ELR (cell line): Measurements from ENCODE around the gene SLC39A11.

Experiments
- DNase-seq: peaks from one replicate; pipeline ENCODE4 v3.0.0-alpha.2; 2015; ENCODE audit warnings: low read depth

Gene SLC39A11

DNA sequence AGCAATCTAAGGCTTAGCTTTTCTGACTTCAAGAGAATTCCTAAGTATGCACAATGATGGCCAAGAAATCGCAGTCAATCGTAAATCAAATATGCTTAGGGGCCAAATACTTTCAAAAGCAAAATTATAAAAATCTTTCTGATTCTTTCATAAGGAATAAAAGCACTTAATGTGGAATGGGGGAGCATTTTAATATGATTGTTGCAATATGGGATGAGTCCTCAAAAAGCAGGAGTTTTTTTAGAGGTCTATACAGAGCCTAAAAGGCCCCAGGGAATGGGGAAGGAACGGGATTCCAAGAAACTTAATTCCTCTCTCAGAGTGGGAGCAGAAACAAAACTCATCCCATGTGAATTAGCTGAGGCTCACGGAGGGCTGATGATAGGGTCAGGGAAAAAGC, 14.7 kb upstream of the SLC39A11 start:
- DNase-seq = no peak

DNA sequence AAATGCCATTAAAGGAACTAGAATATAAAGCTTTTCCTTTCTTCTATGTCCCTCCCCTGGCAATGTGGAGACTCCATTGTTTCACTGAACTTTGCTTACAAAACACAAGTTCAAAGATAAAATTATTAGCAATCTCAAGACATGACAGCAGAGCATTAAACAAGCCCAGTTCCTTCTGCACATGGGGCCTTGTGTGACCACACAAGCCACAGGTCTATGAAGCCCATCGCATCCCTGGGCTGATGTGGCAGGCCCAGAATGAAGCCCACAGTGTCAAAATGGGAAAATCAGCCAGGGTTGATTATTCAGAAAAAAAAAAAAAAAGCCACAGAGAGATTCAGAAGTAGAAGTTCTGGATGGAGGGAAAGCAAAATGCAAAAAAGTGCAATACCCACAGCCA, 12.9 kb upstream of the SLC39A11 start:
- DNase-seq = no peak

DNA sequence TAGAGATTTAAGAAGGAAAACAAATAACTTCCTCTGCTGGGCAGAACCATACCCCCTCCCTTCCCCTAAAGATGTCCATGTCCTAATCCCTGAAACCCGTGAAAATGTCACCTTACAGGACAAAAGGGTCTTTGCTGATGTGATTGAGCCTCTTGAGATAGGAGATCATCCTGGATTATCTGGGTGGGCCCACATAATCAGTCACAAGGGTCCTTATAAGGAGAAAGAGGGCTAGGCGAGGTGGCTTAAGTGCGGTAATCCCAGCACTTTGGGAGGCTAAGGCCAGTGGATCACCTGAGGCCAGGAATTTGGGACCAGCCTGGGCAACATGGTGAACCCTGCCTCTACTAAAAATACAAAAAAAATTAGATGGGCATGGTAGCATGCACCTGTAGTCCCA, 12.0 kb upstream of the SLC39A11 start:
- no peak for DNase-seq

DNA sequence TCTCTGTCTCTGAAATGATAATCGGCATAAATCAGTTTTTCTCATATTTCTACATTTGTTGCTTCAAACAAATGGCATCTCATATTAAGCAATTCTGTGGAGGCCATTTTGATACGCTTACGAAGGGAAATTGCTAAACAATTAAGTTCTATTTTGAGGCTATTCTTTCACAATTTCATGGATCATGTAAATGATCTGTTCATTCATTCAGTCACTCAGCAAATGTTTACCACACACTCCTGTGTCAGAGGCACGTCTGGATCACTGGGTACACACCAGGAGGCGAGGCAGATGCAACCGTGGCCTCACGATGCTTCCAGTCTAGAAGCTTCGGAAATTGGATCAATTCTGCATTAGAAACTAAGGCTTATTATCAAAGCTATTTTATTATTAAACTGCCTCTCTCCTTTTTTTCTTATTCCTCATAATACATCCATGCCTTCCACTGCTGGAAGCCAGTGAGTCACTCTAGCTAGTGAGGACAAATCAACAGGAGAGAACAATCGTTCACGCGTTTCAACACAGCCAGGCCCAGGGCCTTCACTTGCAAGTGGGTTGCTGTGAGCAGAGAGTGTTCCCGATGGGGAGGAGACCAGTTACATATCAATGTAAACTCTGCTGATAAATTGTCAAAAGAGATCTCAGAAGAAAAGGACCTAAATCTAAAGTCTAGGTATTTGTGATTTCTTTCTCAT, 11.3 kb upstream of the SLC39A11 start:
- DNase-seq = no peak

DNA sequence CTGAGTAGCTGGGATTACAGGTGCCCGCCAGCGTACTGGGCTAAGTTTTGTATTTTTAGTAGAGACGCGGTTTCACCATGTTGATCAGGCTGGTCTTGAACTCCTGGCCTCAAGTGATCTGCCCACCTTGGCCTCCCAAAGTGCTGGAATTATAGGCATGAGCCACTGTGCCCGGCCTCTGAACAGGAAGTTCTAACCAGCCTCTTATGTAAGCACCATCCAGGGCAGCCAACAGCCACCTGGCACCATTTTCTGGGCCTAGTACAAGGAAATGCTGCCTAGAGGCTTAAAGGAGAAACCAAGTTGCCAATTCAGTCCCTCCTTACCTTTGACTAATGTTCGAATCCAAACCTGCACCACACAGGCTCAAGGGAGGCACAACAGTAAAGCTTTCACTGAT, 8.5 kb upstream of the SLC39A11 start:
- DNase-seq = no peak

DNA sequence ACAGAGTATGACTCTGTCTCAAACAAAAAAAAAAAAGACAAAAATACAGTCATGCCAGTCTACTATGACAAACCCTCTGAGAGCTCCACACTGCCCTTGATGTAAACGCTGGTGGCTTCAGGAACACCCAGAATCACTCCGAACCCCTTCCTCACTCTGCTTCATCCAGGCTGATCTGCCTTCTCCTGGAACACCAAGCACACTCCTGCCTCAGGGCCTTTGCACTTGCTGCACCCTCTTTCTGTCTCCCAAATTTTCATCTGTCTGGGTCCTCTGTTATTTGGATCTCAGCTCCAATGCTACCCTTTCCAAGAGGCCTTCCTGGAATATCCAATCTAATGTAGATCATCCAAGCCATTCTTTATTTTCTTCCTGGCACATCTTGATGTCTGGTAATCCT, 7.9 kb upstream of the SLC39A11 start:
- no peak for DNase-seq

DNA sequence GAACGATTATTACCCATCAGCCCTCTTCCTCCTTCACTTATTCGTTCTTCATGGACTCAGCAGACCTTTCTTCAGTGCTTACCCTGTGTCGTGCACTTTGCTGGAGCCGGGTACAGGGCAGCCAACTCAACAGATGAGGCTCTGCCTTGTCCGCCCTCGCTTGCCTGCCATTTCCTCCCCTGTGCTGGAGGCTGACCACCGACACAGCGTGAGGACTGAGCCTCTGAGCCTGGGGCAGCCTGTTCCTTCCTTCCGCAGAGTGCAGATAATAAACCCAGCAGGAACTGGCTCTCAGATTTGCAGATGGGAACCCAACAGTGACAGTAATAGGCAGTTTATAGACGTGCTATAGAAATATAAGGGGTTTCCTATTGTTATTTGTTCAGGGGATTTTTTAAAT, 7.0 kb upstream of the SLC39A11 start:
- DNase-seq = no peak

DNA sequence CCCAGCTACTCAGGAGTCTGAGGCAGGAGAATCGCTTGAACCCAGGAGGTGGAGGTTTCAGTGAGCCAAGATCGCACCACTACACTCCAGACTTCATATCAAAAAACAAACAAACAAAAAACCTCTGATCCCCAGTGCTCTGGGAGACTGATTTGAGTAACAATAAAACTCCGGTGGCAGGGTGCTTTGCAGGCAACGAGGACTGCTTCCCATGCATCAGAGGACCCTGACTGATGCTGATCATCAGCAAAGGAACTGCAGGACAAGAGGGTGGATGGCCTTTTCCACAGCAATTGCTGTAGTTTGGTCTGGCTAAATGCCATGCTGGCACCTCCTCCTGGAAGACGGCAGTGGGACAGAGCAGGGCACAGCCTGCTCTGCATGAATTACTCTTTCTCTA, 6.4 kb upstream of the SLC39A11 start:
- no peak for DNase-seq

DNA sequence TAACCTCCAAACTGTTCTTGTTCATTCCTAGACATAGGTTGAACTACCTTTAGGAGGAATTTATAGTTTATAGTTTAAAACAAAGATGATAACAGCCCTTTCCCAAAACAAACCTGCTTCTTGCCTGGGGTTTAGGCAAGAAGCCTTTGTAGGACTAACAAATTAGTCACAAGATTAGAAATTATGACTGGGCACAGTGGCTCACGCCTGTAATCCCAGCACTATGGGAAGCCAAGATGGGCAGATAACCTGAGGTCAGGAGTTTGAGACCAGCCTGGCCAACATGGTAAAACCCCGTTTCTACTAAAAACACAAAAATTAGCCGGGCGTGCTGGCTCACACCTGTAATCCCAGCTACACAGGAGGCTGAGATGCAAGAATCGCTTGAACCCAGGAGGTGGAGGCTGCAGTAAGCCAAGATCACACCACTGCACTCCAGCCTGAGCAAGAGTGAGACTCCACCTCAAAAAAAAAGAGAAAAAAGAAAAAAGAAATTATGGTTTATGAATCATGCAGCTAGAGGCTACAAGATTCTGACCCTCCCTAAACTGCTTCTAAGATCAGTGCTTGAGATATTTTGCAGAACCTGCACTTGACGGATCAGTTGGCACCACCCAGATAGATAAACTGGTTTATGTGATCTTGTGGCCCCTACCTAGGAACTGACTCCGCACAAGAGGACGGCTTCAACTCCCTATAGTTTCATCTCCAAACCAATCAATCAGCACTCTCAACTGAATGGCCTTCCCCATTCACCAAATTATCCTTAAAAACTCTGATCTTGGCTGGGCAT, 5.7 kb upstream of the SLC39A11 start:
- DNase-seq = peak; percentile 25

DNA sequence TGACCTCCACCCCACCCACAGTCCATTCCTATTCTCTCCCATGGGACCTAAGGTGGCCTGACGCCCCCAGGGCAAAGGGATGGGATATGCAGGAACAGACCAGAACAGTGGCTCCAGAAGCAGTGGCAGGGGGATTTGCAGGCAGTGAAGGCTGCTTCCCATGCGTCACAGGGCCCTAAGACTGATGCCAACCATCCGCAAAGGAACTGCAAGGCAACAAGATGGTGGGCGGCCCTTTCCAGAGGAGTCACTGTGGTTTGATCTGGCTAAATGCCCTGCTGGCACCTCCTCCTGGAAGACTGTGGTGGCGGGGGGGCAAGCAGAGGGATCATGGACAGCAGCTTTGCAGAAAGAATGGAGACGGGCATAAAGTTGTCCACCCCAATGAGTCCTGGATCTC, 4.4 kb upstream of the SLC39A11 start:
- no peak for DNase-seq

DNA sequence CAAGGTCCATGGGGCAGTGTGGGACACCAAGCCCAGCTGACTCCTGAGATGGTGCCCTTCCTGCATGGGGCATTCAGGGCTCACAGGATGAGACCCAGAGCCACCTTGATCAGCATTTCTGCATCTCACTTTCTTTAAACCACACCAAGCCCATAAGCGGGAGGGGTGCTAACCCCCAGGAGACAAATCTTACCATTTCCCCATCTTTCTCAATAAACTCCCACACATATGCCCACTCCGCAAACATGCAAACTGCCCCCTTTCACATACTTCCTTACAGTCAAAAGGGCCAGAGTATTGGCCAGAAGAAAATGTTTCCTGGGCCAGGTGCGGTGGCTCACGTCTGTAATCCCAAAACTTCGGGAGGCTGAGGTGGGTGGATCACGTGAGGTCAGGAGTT, 3.7 kb upstream of the SLC39A11 start:
- no peak for DNase-seq

DNA sequence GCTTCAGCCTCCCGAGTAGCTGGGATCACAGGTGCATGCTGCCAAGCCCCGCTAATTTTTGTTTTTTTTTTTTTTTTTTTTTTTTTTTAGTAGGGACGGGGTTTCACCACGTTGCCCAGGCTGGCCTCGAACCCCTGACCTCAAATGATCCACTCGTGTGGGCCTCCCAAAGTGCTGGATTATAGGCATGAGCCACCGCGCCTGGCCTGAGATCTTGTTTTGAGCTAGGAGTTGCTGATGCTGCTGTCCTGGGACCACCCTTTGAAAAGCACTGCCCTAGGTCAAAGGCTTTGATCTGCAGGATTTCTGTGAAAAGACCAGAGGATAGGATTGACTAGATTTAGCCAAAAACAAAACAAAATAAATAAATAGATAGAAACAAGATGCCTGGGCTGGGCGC, 798 bp upstream of the SLC39A11 start:
- no peak for DNase-seq

DNA sequence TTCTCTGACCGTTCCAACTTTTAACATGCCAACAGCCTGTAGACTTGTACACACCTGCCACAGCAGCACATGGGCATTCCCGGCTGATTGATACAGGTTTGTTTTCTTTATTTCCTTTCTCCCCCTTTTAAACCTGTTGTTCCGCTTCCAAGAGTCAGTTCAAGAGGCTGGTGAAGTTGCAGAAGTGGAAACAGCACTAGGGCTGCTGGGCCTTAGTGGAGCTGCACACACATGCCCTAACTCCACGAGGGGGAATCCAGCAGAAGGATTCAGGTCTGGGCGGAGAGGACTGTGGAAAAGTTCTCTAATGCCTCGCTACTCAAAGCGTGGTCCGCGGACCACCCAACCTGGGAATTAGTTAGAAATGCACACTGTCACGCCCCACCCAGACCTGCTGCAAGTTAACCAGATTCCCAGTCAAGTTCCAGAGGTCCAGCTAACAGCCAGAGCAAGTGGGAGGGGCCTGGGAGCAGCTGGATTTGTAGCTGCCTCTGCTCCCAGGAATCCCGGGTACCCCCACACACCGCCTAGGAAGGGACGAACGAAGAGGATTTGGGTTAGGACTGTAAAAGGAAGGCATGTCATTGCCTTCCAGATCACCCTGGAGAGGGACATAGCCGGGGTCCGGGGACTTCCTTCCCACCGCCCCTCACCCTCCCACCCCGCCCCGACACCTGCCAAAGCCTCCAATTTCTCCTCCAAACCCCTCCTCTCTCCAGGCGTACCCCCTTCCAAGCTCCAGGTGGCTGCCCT, 542 bp downstream of the SLC39A11 start:
- DNase-seq = peak; percentile 55

DNA sequence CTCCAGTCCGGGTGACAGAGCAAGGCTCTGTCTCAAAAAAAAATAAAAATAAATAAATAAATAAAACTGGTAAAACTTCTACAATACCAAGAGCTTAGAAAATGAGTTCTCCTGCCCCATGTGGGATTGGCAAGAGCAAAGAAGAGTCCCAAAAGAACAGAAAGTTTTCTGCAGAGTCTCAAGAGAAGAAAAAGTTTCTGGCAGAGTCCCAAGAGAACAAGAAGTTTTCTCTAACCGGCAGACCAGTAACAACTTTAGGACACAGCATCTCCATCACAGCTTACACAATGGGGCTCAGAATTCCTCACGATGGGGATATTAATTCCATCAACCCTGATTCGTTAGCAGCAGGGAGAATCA, 1.1 kb downstream of the SLC39A11 start:
- peak; percentile 21 for DNase-seq

DNA sequence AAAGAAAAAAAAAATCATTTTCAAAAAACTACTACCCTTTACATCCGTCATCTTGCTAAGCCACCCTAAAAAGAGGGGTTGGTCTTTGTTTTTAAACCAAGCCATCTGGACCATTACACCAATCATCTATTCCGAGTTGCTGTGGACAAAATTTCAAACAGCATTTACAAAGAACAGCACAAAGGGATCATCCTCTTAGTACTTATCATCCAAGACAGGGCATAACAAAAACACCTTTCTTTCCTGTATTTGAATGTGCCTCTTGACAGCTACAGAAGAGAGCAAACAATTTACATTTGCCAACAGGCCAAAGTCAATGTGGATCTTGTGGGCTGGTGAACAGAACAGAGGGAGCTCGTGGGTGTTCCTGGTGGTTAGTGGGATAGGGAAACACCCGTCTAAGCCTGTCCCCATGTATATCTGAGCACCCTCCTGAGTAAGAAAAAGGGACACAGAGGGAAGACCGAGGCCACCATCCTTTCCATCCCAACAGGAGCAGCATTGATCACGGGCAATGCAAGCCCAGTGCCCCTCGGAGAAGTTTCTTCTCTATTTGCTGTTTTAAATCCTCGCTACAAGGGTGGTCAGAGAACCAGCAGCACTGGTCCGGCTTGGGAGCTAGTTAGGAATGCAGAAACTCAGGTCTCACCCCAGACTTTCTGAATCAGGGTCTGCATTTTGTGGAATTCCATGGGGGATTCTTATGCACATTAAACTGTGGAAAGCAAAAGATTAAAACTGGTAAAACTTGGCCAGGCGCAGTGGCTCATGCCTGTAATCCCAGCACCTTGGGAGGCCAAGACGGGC, 1.9 kb downstream of the SLC39A11 start:
- DNase-seq = no peak

DNA sequence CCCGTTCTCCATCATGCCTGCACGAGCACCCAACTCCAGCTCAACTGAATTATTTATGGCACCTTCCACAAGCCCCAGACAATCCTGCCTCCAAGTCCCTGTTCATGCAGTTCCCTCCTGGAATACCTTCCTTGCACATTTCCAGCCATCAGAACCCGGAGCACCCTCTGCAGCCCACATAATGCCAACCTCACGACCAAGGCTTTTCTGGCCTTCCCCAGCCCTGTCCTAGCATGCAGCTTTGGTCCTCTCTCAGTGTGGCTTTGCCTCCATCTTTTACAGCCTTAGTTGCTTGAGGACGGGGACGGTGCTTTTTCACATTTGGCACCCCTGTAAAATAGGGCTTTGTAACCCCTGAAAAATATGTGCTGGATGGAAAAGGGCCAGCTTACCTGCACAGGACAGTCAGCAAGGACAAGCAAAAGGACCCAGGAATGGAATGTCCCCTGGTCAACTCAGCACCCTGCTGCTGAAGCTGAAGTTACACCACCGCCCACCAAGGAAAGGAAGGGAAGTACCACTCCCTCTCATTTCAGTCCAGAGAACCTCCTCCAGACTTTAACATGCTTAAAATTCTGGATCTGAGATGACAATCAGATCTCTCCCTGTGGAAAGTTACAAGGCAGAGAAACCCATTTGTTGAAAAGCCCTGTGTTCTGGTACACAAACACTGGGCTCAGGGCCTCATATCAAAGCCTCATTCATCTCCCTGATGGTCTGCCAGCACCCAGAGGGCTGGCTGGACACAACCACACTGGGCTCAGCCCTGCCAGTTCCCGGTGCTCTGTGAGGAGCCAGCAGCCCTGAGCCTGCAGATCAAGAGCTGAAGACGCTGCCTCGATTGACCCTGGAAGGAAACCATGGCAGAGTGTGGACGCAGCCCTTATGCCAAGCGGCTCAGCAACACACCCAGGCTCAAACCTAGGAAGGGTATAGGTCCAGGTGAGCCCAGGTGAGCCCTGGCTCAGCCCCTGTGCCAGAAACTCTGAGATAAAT, 2.9 kb downstream of the SLC39A11 start:
- DNase-seq = no peak

DNA sequence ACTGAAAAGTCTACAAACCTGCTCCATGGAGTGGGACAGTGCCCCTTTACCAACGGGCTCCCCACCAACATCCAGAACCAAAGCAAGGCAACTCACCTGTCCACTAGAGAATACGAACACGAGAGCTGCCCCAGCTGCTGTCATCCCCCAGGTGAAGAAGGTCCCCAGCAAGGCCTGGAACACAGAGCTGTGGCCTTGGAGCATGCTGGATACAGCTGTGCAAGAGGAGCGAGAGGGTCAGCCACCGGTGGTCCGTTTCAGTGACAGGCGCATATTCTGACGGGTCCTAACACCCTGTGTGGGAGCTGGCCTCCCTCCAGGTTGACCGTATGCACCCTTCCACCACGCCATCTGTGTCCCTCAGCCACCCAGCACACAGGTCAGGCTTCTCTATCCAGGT, 3.9 kb downstream of the SLC39A11 start:
- DNase-seq = no peak

DNA sequence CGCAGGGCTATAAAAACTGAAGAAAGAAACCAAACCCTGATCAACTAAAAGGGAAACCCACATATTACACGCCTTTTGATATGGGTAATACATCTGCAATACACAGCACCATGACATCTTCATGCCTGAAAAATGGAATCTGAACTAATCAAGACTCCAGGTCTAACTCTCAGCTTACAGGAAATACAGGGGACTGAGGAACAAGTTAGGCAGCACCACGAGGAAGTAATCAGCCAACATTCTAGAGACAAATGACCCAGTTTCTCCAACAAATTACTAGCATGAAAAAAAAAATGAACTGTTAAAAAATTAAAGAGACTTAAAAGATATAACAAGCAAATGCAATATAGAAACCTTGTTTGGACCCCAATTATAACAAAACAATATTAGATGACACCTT, 9.1 kb downstream of the SLC39A11 start:
- DNase-seq = no peak

DNA sequence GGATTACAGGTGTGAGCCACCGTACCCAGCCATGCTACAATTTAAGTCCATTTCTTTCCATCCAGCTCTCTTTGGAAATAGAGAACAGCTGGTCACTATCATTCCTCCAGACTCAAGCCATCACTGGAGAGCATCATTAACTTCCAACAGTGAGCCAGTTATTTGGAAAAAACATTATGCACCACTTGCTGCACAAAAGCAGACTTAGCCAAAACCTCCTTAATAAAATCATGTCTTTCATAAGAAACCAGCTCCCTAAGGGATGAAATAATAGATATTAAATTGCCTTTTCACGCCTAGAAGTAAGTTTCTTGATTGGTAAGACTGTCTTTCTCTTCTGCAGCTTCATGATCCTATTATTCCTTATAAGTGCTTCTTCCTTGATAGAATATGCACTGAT, 17.9 kb downstream of the SLC39A11 start:
- no peak for DNase-seq

DNA sequence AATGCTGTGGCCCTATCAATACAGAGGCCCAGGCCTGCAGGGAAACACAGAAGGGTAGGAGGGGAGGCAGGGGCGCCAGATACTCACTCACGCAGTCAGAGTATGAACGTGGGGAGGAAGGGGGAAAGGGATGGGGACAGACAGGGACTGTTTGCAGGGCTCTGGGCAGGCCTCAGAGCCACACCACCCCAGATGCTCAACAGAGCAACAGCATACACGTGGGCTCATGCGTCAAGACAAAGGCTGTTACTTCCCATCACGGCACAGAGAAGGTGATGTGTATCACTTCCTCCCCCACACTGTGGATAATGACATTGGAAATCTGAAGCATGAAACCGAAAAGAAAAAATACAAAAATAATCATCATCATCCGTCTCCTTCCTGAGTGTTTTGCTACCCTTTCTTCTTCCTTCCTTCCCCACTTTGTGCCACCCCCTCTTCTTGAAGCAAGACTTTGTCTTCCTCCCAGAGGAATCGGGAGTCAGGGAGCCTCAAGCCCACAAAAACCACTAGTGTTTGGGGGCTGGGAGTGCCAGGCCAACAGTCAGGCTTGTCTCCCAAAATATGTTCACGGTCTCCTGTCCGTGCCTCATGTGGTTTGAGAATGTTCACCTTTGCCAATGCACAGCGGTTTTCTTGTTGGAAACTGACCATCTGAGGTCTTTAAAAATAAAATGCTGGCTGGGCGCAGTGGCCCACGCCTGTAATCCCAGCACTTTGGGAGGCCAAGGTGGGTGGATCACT, 20.1 kb downstream of the SLC39A11 start:
- no peak for DNase-seq
